ENCODE measurements around the gene GRM2.
A peak's percentile ranks its signal among the peaks of the same experiment; 100 is the strongest.

The GRM2 gene

GRCh38 chr3:51680196-51680595 is 26.7 kb upstream of the GRM2 start:
- DNase-seq (ENCODE audit: extremely low read depth in 1 of 2, low read depth in 1 of 2), result no peak

GRCh38 chr3:51680663-51681230 is 26.1 kb upstream of the GRM2 start:
- no peak for DNase-seq (ENCODE audit: extremely low read depth in 1 of 2, low read depth in 1 of 2)

- no peak for DNase-seq (ENCODE audit: extremely low read depth in 1 of 2, low read depth in 1 of 2)
Observed at GRCh38 chr3:51681453-51681852, 25.4 kb upstream of the GRM2 start.

GRCh38 chr3:51682079-51682478 is 24.8 kb upstream of the GRM2 start:
- peak; percentile 46 to 57 for DNase-seq (ENCODE audit: extremely low read depth in 1 of 2, low read depth in 1 of 2)

- no peak for DNase-seq (ENCODE audit: extremely low read depth in 1 of 2, low read depth in 1 of 2)
Observed at GRCh38 chr3:51682526-51682925, 24.3 kb upstream of the GRM2 start.

- DNase-seq (ENCODE audit: extremely low read depth in 1 of 2, low read depth in 1 of 2), result no peak
Observed at GRCh38 chr3:51683566-51683965, 23.3 kb upstream of the GRM2 start.

- DNase-seq (ENCODE audit: extremely low read depth in 1 of 2, low read depth in 1 of 2), result no peak
Observed at GRCh38 chr3:51684971-51685751, 21.7 kb upstream of the GRM2 start.

- DNase-seq (ENCODE audit: extremely low read depth in 1 of 2, low read depth in 1 of 2), result no peak
Observed at GRCh38 chr3:51686056-51686455, 20.8 kb upstream of the GRM2 start.

GRCh38 chr3:51686512-51687215 is 20.2 kb upstream of the GRM2 start:
- peak; percentile 67 to 85 for DNase-seq (ENCODE audit: extremely low read depth in 1 of 2, low read depth in 1 of 2)

GRCh38 chr3:51687431-51688205 is 19.2 kb upstream of the GRM2 start:
- no peak for DNase-seq (ENCODE audit: extremely low read depth in 1 of 2, low read depth in 1 of 2)

- no peak for DNase-seq (ENCODE audit: extremely low read depth in 1 of 2, low read depth in 1 of 2)
Observed at GRCh38 chr3:51688206-51688600, 18.7 kb upstream of the GRM2 start.

GRCh38 chr3:51691021-51691420 is 15.8 kb upstream of the GRM2 start:
- no peak for DNase-seq (ENCODE audit: extremely low read depth in 1 of 2, low read depth in 1 of 2)

GRCh38 chr3:51691949-51692348 is 14.9 kb upstream of the GRM2 start:
- DNase-seq (ENCODE audit: extremely low read depth in 1 of 2, low read depth in 1 of 2), result no peak

- no peak for DNase-seq (ENCODE audit: extremely low read depth in 1 of 2, low read depth in 1 of 2)
Observed at GRCh38 chr3:51692980-51693395, 13.9 kb upstream of the GRM2 start.

GRCh38 chr3:51696954-51697353 is 9.9 kb upstream of the GRM2 start:
- DNase-seq (ENCODE audit: extremely low read depth in 1 of 2, low read depth in 1 of 2), result no peak

- DNase-seq (ENCODE audit: extremely low read depth in 1 of 2, low read depth in 1 of 2), result no peak
Observed at GRCh38 chr3:51698209-51698608, 8.7 kb upstream of the GRM2 start.

- no peak for DNase-seq (ENCODE audit: extremely low read depth in 1 of 2, low read depth in 1 of 2)
Observed at GRCh38 chr3:51700403-51700802, 6.5 kb upstream of the GRM2 start.

- DNase-seq (ENCODE audit: extremely low read depth in 1 of 2, low read depth in 1 of 2), result no peak
Observed at GRCh38 chr3:51702156-51702555, 4.7 kb upstream of the GRM2 start.

GRCh38 chr3:51703068-51703760 is 3.7 kb upstream of the GRM2 start:
- no peak for DNase-seq (ENCODE audit: extremely low read depth in 1 of 2, low read depth in 1 of 2)

- DNase-seq (ENCODE audit: extremely low read depth in 1 of 2, low read depth in 1 of 2), result no peak
Observed at GRCh38 chr3:51703761-51704510, 2.9 kb upstream of the GRM2 start.
